H9 (cell line): ENCODE results near the gene TRIM9. TPM values are rescaled to one million over a fixed set of nuclear protein-coding genes. Genes with fewer than 3 reads are reported as not detected.

Source experiments
- DNase-seq: peaks from one replicate; pipeline ENCODE4 v3.0.0-alpha.2; 2017
- H2AFZ ChIP-seq: one replicate; pipeline ENCODE4 v1.6.1; 2013; ENCODE audit warnings: mild to moderate bottlenecking, low read length, control low read depth, moderate library complexity
- H2AK5ac ChIP-seq: 2 replicates; pipeline ENCODE4 v1.6.1; 2013; ENCODE audit warnings: low read length, control low read depth, mixed read lengths; ENCODE audit not compliant: insufficient read length
- H2BK120ac ChIP-seq: one replicate; pipeline ENCODE4 v1.6.1; 2013; ENCODE audit warnings: low read depth, mild to moderate bottlenecking, low read length, control low read depth, inconsistent platforms; ENCODE audit not compliant: poor library complexity, severe bottlenecking
- H2BK12ac ChIP-seq: 2 replicates; pipeline ENCODE4 v1.6.1; 2013; ENCODE audit warnings: low read length, control low read depth, mixed read lengths, low read depth; ENCODE audit not compliant: insufficient read length
- H2BK15ac ChIP-seq: 2 replicates; pipeline ENCODE4 v1.6.1; 2013; ENCODE audit warnings: low read depth, low read length, control low read depth
- H2BK20ac ChIP-seq: one replicate; pipeline ENCODE4 v1.6.1; 2013; ENCODE audit warnings: low read depth, mild to moderate bottlenecking, low read length, control low read depth, inconsistent platforms; ENCODE audit not compliant: poor library complexity, severe bottlenecking
- H2BK5ac ChIP-seq: 2 replicates; pipeline ENCODE4 v1.6.1; 2013; ENCODE audit warnings: low read length, control low read depth, mixed read lengths; ENCODE audit not compliant: insufficient read length
- H3K14ac ChIP-seq: 2 replicates; pipeline ENCODE4 v1.6.1; 2013; ENCODE audit warnings: low read length, control low read depth; ENCODE audit not compliant: insufficient read depth
- H3K18ac ChIP-seq: 2 replicates; pipeline ENCODE4 v1.6.1; 2013; ENCODE audit warnings: low read depth, mild to moderate bottlenecking, mixed read lengths, low read length, control low read depth; ENCODE audit not compliant: insufficient read length
- H3K23ac ChIP-seq: 2 replicates; pipeline ENCODE4 v1.6.1; 2013; ENCODE audit warnings: low read length, control low read depth, mixed read lengths, low read depth; ENCODE audit not compliant: insufficient read length
- H3K23me2 ChIP-seq: 2 replicates; pipeline ENCODE4 v1.6.1; 2013; ENCODE audit warnings: low read depth, mild to moderate bottlenecking, mixed read lengths, low read length, control low read depth; ENCODE audit not compliant: insufficient read length, poor library complexity, severe bottlenecking
- H3K27ac ChIP-seq: 2 replicates; pipeline ENCODE4 v1.5.1; 2013; ENCODE audit warnings: low read length, control low read depth, mixed read lengths, low read depth; ENCODE audit not compliant: insufficient read length
- H3K27me3 ChIP-seq: 2 replicates; pipeline ENCODE4 v1.6.1; 2013; ENCODE audit warnings: low read length, control low read depth, inconsistent platforms; ENCODE audit not compliant: insufficient read depth
- H3K4ac ChIP-seq: 2 replicates; pipeline ENCODE4 v1.6.1; 2013; ENCODE audit warnings: low read depth, mild to moderate bottlenecking, control low read depth, inconsistent platforms, low read length, moderate library complexity
- H3K4me1 ChIP-seq: 2 replicates; pipeline ENCODE4 v1.6.1; 2013; ENCODE audit warnings: low read length, control low read depth, inconsistent platforms; ENCODE audit not compliant: insufficient read depth
- H3K4me2 ChIP-seq: 2 replicates; pipeline ENCODE4 v1.6.1; 2013; ENCODE audit warnings: low read length, control low read depth, mixed read lengths; ENCODE audit not compliant: insufficient read length, insufficient read depth
- H3K56ac ChIP-seq: 2 replicates; pipeline ENCODE4 v1.6.1; 2013; ENCODE audit warnings: low read depth, mild to moderate bottlenecking, mixed read lengths, low read length, control low read depth; ENCODE audit not compliant: insufficient read length
- H3K79me1 ChIP-seq: 2 replicates; pipeline ENCODE4 v1.6.1; 2013; ENCODE audit warnings: low read depth, mild to moderate bottlenecking, moderate library complexity, low read length, control low read depth, inconsistent platforms; ENCODE audit not compliant: insufficient read depth, poor library complexity, severe bottlenecking
- H3K79me2 ChIP-seq: 2 replicates; pipeline ENCODE4 v1.6.1; 2013; ENCODE audit warnings: low read length, control low read depth, inconsistent platforms; ENCODE audit not compliant: insufficient read depth
- H3K9ac ChIP-seq: 2 replicates; pipeline ENCODE4 v1.6.1; 2013; ENCODE audit warnings: low read length, control low read depth, mixed read lengths; ENCODE audit not compliant: insufficient read length; ENCODE audit errors: extremely low read depth
- H3K9me3 ChIP-seq: one replicate; pipeline ENCODE4 v1.6.1; 2013; ENCODE audit warnings: low read depth, low read length, inconsistent platforms; ENCODE audit not compliant: control insufficient read depth
- H3T11ph ChIP-seq: one replicate; pipeline ENCODE4 v1.6.1; 2013; ENCODE audit warnings: mild to moderate bottlenecking, low read length, control low read depth, inconsistent platforms
- H4K20me1 ChIP-seq: one replicate; pipeline ENCODE4 v1.6.1; 2013; ENCODE audit not compliant: control insufficient read depth, insufficient read length, insufficient read depth
- H4K5ac ChIP-seq: 2 replicates; pipeline ENCODE4 v1.6.1; 2013; ENCODE audit warnings: low read depth, mild to moderate bottlenecking, mixed read lengths, low read length, control low read depth; ENCODE audit not compliant: insufficient read length
- H4K8ac ChIP-seq: replicated peaks from 2 replicates; pipeline ENCODE4 v1.6.1; 2013; ENCODE audit warnings: low read length, control low read depth, mixed read lengths, low read depth; ENCODE audit not compliant: insufficient read length
- H4K91ac ChIP-seq: 2 replicates; pipeline ENCODE4 v1.6.1; 2013; ENCODE audit warnings: low read depth, mild to moderate bottlenecking, moderate library complexity, mixed read lengths, low read length, control low read depth; ENCODE audit not compliant: insufficient read length
- H3K27ac Mint-ChIP-seq, 3 experiments: 2 replicates in 2 of 3; 3 replicates in 1 of 3; pipeline ENCODE4 v1.8.0; 2020 to 2021; ENCODE audit warnings: mixed read lengths in 3 of 3, mild to moderate bottlenecking in 1 of 3, moderate library complexity in 1 of 3
- H3K27me3 Mint-ChIP-seq: 2 replicates; pipeline ENCODE4 v1.8.0; 2021; ENCODE audit warnings: low read depth, mild to moderate bottlenecking, moderate library complexity, mixed read lengths
- H3K36me3 Mint-ChIP-seq, 3 experiments: 2 replicates in 2 of 3; 3 replicates in 1 of 3; pipeline ENCODE4 v1.8.0; 2020 to 2021; ENCODE audit warnings: low read depth in 3 of 3, mixed read lengths in 3 of 3; ENCODE audit not compliant: insufficient read depth in 1 of 3
- H3K4me1 Mint-ChIP-seq, 2 experiments: 2 replicates each; pipeline ENCODE4 v1.8.0; 2020; ENCODE audit warnings: mixed read lengths in 2 of 2
- H3K4me3 Mint-ChIP-seq, 2 experiments: 2 replicates in 1 of 2; 3 replicates in 1 of 2; pipeline ENCODE4 v1.8.0; 2020 to 2021; ENCODE audit warnings: mild to moderate bottlenecking in 2 of 2, mixed read lengths in 2 of 2, moderate library complexity in 1 of 2
- H3K9me3 Mint-ChIP-seq, 2 experiments: 2 replicates in 1 of 2; 3 replicates in 1 of 2; pipeline ENCODE4 v1.8.0; 2020; ENCODE audit warnings: mild to moderate bottlenecking in 2 of 2, mixed read lengths in 2 of 2, moderate library complexity in 1 of 2
- WGBS: extraction: QIAGEN DNeasy Blood & Tissue Kit; methylation state at CpG from one replicate; pipeline ENCODE4 v1.1.7; 2013; ENCODE audit warnings: missing lambda C conversion rate, low lambda C conversion rate, mixed read lengths; ENCODE audit not compliant: insufficient read length; ENCODE audit errors: extremely low coverage; 5-methylcytosine and 5-hydroxymethylcytosine counted together
- total RNA-seq: library from RNA; stranded (reverse); gene quantifications from 2 replicates; pipeline ENCODE4 v1.2.1, GENCODE V29; 2021
- TF ChIP-seq, protein P1 (sequence below): fragments of 200-600 bp; sonication (generic); conservative IDR thresholded peaks from 3 replicates; pipeline ENCODE4 v1.8.0; 2021; ENCODE audit warnings: antibody characterized with exemption, mild to moderate bottlenecking

The TRIM9 gene
- total RNA-seq, 1 experiment from 2014 or later: 0.98 TPM

- peaks cover 5 to 10% of the 10 kb centered on the region in 2 experiments for H3K4me1 Mint-ChIP-seq
- WGBS: no CpG with 5 or more reads among the region's 4 CpGs
- Histone ChIP-seq H3K23ac (no peak overlapping the region), H3K27ac (no peak overlapping the region), H3K56ac (no peak overlapping the region), H3K9ac (no peak overlapping the region), H2BK20ac (no peak overlapping the region), H2BK12ac (no peak overlapping the region), H3K79me1 (no peaks in the 10 kb centered on the region), H3K4ac (no peak overlapping the region), H4K20me1 (no peaks in the 10 kb centered on the region), H3K23me2 (no peaks in the 10 kb centered on the region), H3K14ac (no peak overlapping the region), H3K79me2 (no peaks in the 10 kb centered on the region), H3K9me3 (no peaks in the 10 kb centered on the region), H3K27me3 (no peaks in the 10 kb centered on the region), H4K91ac (no peak overlapping the region), H3K18ac (no peak overlapping the region), H2BK120ac (no peak overlapping the region), H2BK15ac (no peak overlapping the region), H4K5ac (no peak overlapping the region), H3K4me2 (no peak overlapping the region), H2AK5ac (no peak overlapping the region), H2BK5ac (no peak overlapping the region), H4K8ac (no peak overlapping the region), H2AFZ (no peak overlapping the region), H3T11ph (no peak overlapping the region), H3K4me1 (no peaks in the 10 kb centered on the region)
- no peak for DNase-seq
- no peaks in the 10 kb centered on the region; a peak in 1 of 5 replicates for H3K9me3 Mint-ChIP-seq
- H3K27ac Mint-ChIP-seq: no peak overlapping the region; a peak in 1 of 7 replicates
- no peaks in the 10 kb centered on the region for H3K27me3 Mint-ChIP-seq
- no peaks in the 10 kb centered on the region for H3K36me3 Mint-ChIP-seq
- TF ChIP-seq, protein P1, sequence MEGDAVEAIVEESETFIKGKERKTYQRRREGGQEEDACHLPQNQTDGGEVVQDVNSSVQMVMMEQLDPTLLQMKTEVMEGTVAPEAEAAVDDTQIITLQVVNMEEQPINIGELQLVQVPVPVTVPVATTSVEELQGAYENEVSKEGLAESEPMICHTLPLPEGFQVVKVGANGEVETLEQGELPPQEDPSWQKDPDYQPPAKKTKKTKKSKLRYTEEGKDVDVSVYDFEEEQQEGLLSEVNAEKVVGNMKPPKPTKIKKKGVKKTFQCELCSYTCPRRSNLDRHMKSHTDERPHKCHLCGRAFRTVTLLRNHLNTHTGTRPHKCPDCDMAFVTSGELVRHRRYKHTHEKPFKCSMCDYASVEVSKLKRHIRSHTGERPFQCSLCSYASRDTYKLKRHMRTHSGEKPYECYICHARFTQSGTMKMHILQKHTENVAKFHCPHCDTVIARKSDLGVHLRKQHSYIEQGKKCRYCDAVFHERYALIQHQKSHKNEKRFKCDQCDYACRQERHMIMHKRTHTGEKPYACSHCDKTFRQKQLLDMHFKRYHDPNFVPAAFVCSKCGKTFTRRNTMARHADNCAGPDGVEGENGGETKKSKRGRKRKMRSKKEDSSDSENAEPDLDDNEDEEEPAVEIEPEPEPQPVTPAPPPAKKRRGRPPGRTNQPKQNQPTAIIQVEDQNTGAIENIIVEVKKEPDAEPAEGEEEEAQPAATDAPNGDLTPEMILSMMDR: no peak
- H3K4me3 Mint-ChIP-seq: no peak overlapping the region
Measured at GRCh38 chr14:50998612-50999011, 96.3 kb downstream of the TRIM9 start.
